GM12873 (cell line): ENCODE results near the gene SCUBE3.

Experiments used
- TF ChIP-seq, protein P1 (sequence below): IDR thresholded peaks from 2 replicates; pipeline ENCODE4 v1.5.1; 2012; ENCODE audit warnings: low read depth, mild to moderate bottlenecking, moderate library complexity, low read length, control low read depth; ENCODE audit not compliant: insufficient read depth; ENCODE audit errors: missing control alignments

The SCUBE3 gene

DNA sequence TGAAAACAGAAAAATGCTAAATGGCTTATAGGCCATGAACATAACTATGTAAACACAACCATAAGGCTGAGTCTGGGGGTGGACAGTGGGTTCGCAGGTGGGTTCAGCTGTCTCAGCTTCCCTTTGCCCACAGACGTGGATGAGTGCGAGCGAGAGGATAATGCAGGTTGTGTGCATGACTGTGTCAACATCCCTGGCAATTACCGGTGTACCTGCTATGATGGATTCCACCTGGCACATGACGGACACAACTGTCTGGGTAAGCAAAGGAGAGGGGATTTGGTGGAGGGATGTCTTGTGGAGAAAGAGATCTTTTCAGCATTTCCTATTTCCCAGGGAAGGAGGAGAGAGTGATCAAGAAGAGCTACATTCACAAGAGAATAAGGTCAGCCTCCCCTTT, 14.7 kb downstream of the SCUBE3 start:
- TF ChIP-seq, protein P1, sequence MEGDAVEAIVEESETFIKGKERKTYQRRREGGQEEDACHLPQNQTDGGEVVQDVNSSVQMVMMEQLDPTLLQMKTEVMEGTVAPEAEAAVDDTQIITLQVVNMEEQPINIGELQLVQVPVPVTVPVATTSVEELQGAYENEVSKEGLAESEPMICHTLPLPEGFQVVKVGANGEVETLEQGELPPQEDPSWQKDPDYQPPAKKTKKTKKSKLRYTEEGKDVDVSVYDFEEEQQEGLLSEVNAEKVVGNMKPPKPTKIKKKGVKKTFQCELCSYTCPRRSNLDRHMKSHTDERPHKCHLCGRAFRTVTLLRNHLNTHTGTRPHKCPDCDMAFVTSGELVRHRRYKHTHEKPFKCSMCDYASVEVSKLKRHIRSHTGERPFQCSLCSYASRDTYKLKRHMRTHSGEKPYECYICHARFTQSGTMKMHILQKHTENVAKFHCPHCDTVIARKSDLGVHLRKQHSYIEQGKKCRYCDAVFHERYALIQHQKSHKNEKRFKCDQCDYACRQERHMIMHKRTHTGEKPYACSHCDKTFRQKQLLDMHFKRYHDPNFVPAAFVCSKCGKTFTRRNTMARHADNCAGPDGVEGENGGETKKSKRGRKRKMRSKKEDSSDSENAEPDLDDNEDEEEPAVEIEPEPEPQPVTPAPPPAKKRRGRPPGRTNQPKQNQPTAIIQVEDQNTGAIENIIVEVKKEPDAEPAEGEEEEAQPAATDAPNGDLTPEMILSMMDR = no peak

DNA sequence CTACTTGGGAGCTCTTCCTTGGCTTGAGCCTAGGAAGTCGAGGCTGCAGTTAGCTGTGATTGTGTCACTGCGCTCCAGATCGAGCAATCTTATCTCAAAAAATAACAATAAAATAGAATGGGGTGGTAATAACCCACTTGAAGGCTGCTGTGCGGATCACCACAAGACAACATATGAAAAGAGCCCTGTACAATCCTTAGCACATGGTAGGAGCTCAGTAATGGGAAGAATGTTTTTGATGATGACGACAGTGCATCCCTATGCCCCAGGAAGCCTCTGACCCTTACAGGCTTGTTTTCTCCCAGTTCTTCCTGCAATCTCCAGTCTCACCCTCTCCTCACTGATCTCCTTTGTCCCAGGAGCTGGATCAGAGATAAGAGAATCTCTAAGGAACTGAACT, 15.5 kb downstream of the SCUBE3 start:
- TF ChIP-seq, protein P1 = no peak

DNA sequence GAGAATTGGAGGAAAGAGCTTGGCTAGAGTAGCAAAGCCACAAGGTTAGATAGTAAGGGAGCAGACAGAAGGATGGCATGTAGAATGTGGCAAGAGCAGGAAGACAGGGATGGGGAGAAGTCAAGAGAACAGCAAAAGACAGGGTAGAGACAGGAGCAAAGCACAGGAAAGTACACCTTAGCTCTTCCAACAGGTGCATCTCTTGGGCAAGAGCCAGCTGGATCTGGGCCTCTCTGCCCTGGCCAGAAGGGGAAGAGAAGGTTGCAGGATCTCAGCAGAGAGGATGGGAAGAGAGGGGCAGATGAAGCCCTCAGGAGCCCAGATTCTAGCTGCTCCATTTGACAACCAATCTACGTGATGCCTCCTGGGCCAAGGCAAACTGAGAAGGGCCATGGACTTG, 16.7 kb downstream of the SCUBE3 start:
- TF ChIP-seq, protein P1 = no peak

DNA sequence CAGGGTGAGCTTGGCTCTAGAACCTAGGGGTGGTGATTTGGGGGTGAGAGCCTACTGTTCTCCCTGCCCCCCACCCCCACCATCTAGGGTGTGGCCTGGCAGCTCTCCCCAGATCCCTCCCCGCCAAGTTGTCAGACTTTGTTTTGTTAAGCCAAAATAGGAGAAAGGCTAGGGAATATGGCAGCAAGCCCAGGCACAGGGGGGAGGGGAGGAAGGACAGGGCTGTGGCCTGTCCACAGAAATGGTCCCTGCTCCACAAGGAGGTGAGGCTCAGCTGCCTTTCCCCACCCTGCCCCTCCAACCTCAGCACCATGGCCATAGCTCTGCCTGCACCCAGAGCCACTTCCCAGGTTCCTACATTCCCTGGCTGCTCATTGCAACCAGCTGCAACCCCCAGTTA, 17.2 kb downstream of the SCUBE3 start:
- TF ChIP-seq, protein P1 = no peak

DNA sequence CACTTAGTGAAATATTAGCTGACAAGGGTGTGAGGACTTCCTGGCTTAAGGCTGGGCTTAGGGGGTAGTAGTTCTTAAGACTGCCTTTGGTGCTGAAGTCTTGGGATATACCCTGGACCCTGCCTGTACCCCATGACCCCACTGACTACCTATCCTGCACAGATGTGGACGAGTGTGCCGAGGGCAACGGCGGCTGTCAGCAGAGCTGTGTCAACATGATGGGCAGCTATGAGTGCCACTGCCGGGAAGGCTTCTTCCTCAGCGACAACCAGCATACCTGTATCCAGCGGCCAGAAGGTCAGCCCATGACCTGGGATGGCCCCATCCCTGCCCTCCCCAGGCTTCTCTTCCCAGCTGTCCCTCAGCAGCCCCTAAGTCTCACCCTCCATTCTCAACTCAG, 17.8 kb downstream of the SCUBE3 start:
- TF ChIP-seq, protein P1 = no peak

DNA sequence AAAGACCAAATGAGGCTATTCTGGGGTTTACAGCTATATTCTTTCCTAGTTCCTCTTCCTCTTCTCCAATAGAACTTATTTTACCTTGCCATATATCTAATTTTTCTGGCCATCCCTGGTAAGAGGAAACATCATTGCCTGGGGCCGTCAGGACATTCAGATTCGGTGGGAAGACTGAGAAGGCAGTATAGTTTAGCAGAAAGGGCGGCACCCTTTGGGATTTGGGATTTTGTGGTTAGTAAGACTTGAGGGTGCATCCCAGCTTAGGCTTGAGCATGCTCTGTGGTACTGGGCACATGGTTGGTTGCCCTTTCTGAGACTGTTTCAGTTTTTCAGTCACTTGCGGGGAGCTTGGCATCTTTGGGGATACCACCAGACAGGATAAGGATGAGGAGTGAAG, 21.1 kb downstream of the SCUBE3 start:
- TF ChIP-seq, protein P1 = no peak

DNA sequence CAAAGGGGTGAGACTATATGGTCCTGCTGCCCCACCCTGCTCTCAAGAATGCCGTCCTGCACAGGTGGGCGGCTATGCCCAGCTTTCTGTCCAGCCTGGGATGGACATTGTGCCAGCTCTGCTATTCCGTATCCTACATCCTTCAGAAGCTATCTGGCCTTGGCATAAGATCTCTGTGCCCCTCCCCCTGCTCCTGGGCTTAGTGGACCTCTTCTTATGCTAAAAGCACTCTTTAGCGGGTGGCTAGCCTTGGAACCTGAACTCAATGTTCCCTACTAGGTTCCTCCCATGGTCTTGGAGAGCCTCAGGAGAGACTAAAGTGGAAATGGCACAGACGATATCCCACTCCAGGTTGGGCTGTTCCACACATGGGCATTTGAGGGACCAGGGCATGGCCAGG, 22.5 kb downstream of the SCUBE3 start:
- TF ChIP-seq, protein P1 = no peak
